K562 (cell line): ENCODE results near the gene IPO9. TPM values are rescaled to one million over a fixed set of nuclear protein-coding genes. Genes with fewer than 3 reads are reported as not detected.

Source experiments
- DIDO1 ChIP-seq: fragments of 450-650 bp; IDR thresholded peaks from 2 replicates; pipeline ENCODE4 v1.6.1; 2016; ENCODE audit warnings: low read depth, missing biosample characterization, missing genetic modification characterization
- ETV6 ChIP-seq, 3 experiments: fragments of 150-350 bp in 1 of 3; sonication (generic) in 1 of 3; formaldehyde crosslinking in 1 of 3; IDR thresholded peaks; 2 replicates each; pipeline versions ENCODE4 v1.6.1 to v1.8.0; 2014 to 2022; ENCODE audit warnings: borderline replicate concordance in 2 of 3, low read depth in 2 of 3, antibody characterized with exemption in 1 of 3, low read length in 1 of 3, mild to moderate bottlenecking in 1 of 3, missing genetic modification reagents in 1 of 3
- HEY1 ChIP-seq: fragments of 250-450 bp; sonication (Bioruptor Pico); IDR thresholded peaks from 2 replicates; pipeline ENCODE4 v1.5.0; 2020; ENCODE audit warnings: mild to moderate bottlenecking, moderate library complexity, borderline replicate concordance
- KAT2B ChIP-seq: IDR thresholded peaks from one replicate; pipeline ENCODE4 v1.6.1; 2012; ENCODE audit warnings: low read depth, mild to moderate bottlenecking, control low read depth, inconsistent platforms, low read length, moderate library complexity
- MLX ChIP-seq, 2 experiments: fragments of 450-650 bp in 1 of 2; sonication (generic) in 1 of 2; formaldehyde crosslinking; conservative IDR thresholded peaks; 2 replicates each; pipeline versions ENCODE4 v1.4.0 to v1.8.1; 2020 to 2022; ENCODE audit warnings: mild to moderate bottlenecking in 1 of 2, missing genetic modification reagents in 1 of 2
- NBN ChIP-seq: fragments of 450-650 bp; IDR thresholded peaks from 2 replicates; pipeline ENCODE4 v1.6.1; 2016; ENCODE audit warnings: low read depth, mild to moderate bottlenecking
- NFIX ChIP-seq: fragments of 250-450 bp; sonication (Bioruptor Pico); IDR thresholded peaks from 2 replicates; pipeline ENCODE4 v1.4.0; 2020; ENCODE audit warnings: low read depth, mild to moderate bottlenecking, moderate library complexity
- PBX2 ChIP-seq, 2 experiments: IDR thresholded peaks in 1 of 2; conservative IDR thresholded peaks in 1 of 2; 2 replicates each; pipeline ENCODE4 v1.6.1; 2016; ENCODE audit warnings: low read depth in 2 of 2, mild to moderate bottlenecking in 1 of 2, missing compliant biosample characterization in 1 of 2, missing genetic modification characterization in 1 of 2, moderate library complexity in 1 of 2
- PKNOX1 ChIP-seq: fragments of 450-650 bp; IDR thresholded peaks from 2 replicates; pipeline ENCODE4 v1.6.1; 2016
- RBM17 ChIP-seq: fragments of 200-400 bp; formaldehyde crosslinking; IDR thresholded peaks from 2 replicates; pipeline ENCODE4 v1.6.1; 2017; ENCODE audit warnings: low read depth, mild to moderate bottlenecking, low read length, borderline replicate concordance
- TBL1XR1 ChIP-seq, 2 experiments: IDR thresholded peaks; 2 replicates each; pipeline ENCODE4 v1.6.1; 2012; ENCODE audit warnings: improper control_type of control experiment in 2 of 2, low read length in 2 of 2, mild to moderate bottlenecking in 1 of 2
- TBP ChIP-seq: optimal IDR thresholded peaks from 2 replicates; pipeline ENCODE3; 2011; ENCODE audit warnings: low read depth, low read length, improper control_type of control experiment
- TCF7 ChIP-seq: sonication (generic); IDR thresholded peaks from 2 replicates; pipeline ENCODE4 v1.6.1; 2016; ENCODE audit warnings: antibody characterized with exemption, borderline replicate concordance
- TSHZ1 ChIP-seq: fragments of 250-450 bp; sonication (Bioruptor Pico); IDR thresholded peaks from 2 replicates; pipeline ENCODE4 v1.4.0; 2020; ENCODE audit warnings: mild to moderate bottlenecking, moderate library complexity
- ZNF586 ChIP-seq: fragments of 450-650 bp; formaldehyde crosslinking; conservative IDR thresholded peaks from 2 replicates; pipeline ENCODE4 v1.4.0; 2020; ENCODE audit warnings: mild to moderate bottlenecking, moderate library complexity
- ZNF77 ChIP-seq: fragments of 250-450 bp; sonication (Bioruptor Pico); IDR thresholded peaks from 2 replicates; pipeline ENCODE4 v1.5.0; 2020
- polyA plus RNA-seq, 8 experiments: library from polyadenylated mRNA; depleted of rRNA in 4 of 8; stranded (reverse) in 5 of 8; unstranded in 3 of 8; fragments of >200 nt; fragmentation: Nextera tagmentation in 2 of 8; fragmentation: Illumina TruSeq in 1 of 8; extraction: Ambion mirVana in 2 of 8; extraction: Trizol in 1 of 8; gene quantifications; 2 replicates each; pipeline versions ENCODE4 v1.2.1 to v1.2.3, GENCODE V29; 2011 to 2014; ENCODE audit warnings: inconsistent platforms in 1 of 8, missing spikeins in 1 of 8
- total RNA-seq, 7 experiments: library from RNA; depleted of rRNA in 6 of 7; stranded (reverse); fragments of >200 nt in 6 of 7; fragmentation: Illumina TruSeq in 2 of 7; extraction: Trizol in 2 of 7; gene quantifications; 2 replicates each; pipeline versions ENCODE4 v1.2.1 to v1.2.3, GENCODE V29; 2011 to 2021; ENCODE audit warnings: low replicate concordance in 1 of 7

IPO9 gene
- total and polyA plus RNA-seq, 9 of the 15 experiments (the other 6 are each of a cell fraction or from before 2014, with no cell fraction given) = 27.9 to 78.6 (median 43.9) TPM

GRCh38 chr1:201828820-201829774 is at the start of gene IPO9 (continued):
- no peak for TF ChIP-seq PBX2 (CRISPR knock-in tag; IDR thresholded peaks at IDR 0.05; ENCODE audit: low read depth)
- peak; percentile 26; the same call in 1 of the 2 replicates for TF ChIP-seq PBX2 (tag; conservative IDR thresholded peaks at IDR 0.05; ENCODE audit: low read depth)
- peak in 1 of 2 experiments; percentile 14; a peak in 1 of 4 replicates for TF ChIP-seq ETV6 (IDR thresholded peaks at IDR 0.05; ENCODE audit: borderline replicate concordance in 1 of 2, low read depth in 2 of 2, low read length in 1 of 2)
- TF ChIP-seq ETV6 (CRISPR knock-in tag; IDR thresholded peaks at IDR 0.05; ENCODE audit: borderline replicate concordance) = no peak
- peak; percentile 22 to 67; a peak in 1 of 4 replicates for TF ChIP-seq MLX (CRISPR knock-in tag; conservative IDR thresholded peaks at IDR 0.05)
- TF ChIP-seq HEY1 = no peak
- peak; percentile 95 for TF ChIP-seq TBP
- TF ChIP-seq TSHZ1 = no peak
- TF ChIP-seq KAT2B = no peak
- peak; percentile 65 for TF ChIP-seq NBN
- TF ChIP-seq TCF7 = no peak
- no peak for TF ChIP-seq DIDO1 (tag)
- no peak for TF ChIP-seq ZNF586
- TF ChIP-seq TBL1XR1 (IDR thresholded peaks at IDR 0.05; ENCODE audit: low read length in 2 of 2) = 0 out of 4 replicates have a peak, but pooled peaks of 1 of the 2 experiments have one; percentile 5
- no peak for TF ChIP-seq RBM17
- no peak for TF ChIP-seq NFIX (CRISPR knock-in tag)
- no peak for TF ChIP-seq ZNF77 (CRISPR knock-in tag)
- peak; percentile 87 for TF ChIP-seq PKNOX1
